Urinary bladder (tissue), 4 donors: ENCODE measurements around the gene FAM161A. TPM values are rescaled to one million over a fixed set of nuclear protein-coding genes. Genes with fewer than 3 reads are reported as not detected.

Source experiments
- DNase-seq: peaks from one replicate; pipeline ENCODE4 v3.0.0-alpha.2; 2015; ENCODE audit errors: extremely low spot score
- H3K27ac ChIP-seq: one replicate; pipeline ENCODE4 v1.5.1; 2013; ENCODE audit warnings: low read depth, mild to moderate bottlenecking, moderate library complexity
- H3K36me3 ChIP-seq: one replicate; pipeline ENCODE4 v1.6.1; 2013; ENCODE audit warnings: mild to moderate bottlenecking, moderate library complexity; ENCODE audit not compliant: insufficient read depth
- H3K4me1 ChIP-seq: one replicate; pipeline ENCODE4 v1.6.1; 2013; ENCODE audit warnings: mild to moderate bottlenecking, moderate library complexity; ENCODE audit not compliant: insufficient read depth
- H3K4me3 ChIP-seq: one replicate; pipeline ENCODE4 v1.5.1; 2013; ENCODE audit warnings: low read depth, low read length
- WGBS: extraction: QIAGEN DNeasy Blood & Tissue Kit; methylation state at CpG from one replicate; pipeline ENCODE4 v1.1.7; 2013; 5-methylcytosine and 5-hydroxymethylcytosine counted together
- polyA plus RNA-seq: library from polyadenylated mRNA; stranded (reverse); fragments of 200-250 nt; gene quantifications from one replicate; pipeline ENCODE4 v1.2.3, GENCODE V29; 2013
- small RNA-seq: library from RNA; depleted of rRNA; stranded (forward); fragments of <200 nt; gene quantifications from one replicate; pipeline ENCODE3, GENCODE V24; 2014
- total RNA-seq: library from RNA; depleted of rRNA; stranded (reverse); fragments of >200 nt; gene quantifications from one replicate; pipeline ENCODE4 v1.2.3, GENCODE V29; 2014
- donor health status: healthy with polysubstance abuse.
- donor health status: healthy.

Gene FAM161A
- total and polyA plus RNA-seq, 2 donors = 2.4 to 15.3 TPM

DNA sequence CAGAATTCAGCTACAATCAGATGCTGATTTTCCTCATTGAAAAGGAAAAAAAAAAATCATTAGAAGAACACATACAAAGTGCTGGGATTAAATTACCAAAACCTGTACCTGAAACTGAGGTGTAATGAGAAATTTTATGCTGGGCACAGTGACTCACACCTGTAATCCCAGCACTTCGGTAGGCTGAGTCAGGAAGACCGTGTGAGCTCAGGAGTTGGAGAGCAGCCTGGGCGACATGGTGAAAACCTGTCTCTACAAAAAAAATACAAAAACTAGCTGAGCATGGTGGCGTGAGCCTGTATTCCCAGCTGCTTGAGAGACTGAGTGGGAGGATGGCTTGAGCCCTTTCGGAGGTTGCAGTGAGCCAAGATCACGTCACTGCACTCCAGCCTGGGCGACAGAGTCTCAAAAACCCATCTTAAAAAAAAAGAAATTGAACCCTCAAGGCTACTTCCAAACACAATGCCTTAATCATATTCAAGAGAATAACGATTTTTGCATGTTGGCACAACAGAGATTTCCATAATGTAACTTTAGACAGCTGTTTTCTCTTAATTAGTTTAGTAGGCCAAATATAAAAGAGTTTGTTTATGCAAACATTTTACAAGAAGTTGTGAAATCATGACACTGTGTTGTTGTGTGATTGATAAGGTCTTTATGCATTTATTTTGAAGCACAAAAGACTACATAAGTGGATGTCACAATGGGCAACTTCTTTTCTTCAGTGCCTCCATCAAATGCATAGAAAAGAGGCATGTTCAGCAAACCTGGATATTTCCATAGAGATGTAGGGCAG, 63.9 kb downstream of the FAM161A start:
- 68% methylated on average over 8 of the region's 8 CpGs for WGBS
- H3K4me3 ChIP-seq = no peak overlapping the region
- H3K4me1 ChIP-seq = no peaks in the 10 kb centered on the region
- no peak overlapping the region for H3K27ac ChIP-seq
- H3K36me3 ChIP-seq = no peaks in the 10 kb centered on the region
- DNase-seq = no peak

DNA sequence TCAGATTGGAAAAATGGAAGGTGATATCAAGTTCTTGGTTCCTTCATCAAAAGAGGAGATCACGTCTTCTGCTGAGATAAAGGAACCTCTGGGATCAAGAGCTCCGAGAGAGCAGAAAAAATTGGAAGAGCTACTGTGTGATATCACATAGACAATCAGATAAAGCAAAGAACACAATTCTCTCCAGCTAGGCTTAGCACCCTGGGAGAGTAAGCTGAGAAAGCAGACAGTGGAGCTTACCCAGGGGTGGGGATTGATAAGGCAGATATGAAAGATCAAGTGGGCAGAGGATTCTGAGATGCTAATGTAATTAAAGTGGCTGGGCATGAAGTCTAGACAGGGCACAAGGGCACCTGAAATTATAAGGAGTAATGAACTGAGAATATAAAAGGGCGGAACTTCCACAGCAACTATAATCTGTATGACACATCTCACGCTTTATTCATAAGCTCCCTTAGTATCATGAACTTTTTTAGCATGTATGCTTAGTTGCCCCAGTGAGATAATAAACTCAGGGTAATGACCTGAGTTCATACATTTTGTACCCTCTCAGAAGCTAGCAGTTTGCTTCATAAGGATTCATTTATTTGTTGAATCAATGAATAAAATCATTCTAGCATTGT, 65.8 kb downstream of the FAM161A start:
- no peak overlapping the region for H3K4me3 ChIP-seq
- H3K36me3 ChIP-seq = no peaks in the 10 kb centered on the region
- no peak for DNase-seq
- H3K27ac ChIP-seq = no peak overlapping the region
- H3K4me1 ChIP-seq = no peaks in the 10 kb centered on the region
- 68% methylated on average over 4 of the region's 4 CpGs for WGBS

DNA sequence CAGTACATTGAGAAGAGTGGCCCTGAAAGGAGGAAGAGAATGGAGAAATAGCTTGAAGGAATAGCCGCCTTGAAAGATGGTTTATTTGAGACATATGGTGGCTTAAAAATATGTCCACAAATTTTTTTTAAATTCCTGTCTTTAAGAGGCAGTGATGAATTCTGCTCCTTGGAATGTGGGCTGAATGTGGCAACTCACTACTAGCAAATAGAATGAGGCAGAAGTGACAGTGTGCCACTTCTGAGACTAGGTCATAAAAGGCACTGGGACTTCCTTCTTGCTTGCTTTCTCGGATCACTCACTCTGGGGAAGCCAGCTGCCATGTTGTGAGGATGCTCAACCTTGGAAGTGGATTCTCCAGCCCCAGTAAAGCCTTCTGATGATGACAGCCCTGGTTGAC, 67.0 kb downstream of the FAM161A start:
- no peak overlapping the region for H3K4me3 ChIP-seq
- DNase-seq = no peak
- no peak overlapping the region for H3K27ac ChIP-seq
- H3K36me3 ChIP-seq = no peaks in the 10 kb centered on the region
- no peaks in the 10 kb centered on the region for H3K4me1 ChIP-seq
- 83% methylated on average over 2 of the region's 2 CpGs for WGBS

DNA sequence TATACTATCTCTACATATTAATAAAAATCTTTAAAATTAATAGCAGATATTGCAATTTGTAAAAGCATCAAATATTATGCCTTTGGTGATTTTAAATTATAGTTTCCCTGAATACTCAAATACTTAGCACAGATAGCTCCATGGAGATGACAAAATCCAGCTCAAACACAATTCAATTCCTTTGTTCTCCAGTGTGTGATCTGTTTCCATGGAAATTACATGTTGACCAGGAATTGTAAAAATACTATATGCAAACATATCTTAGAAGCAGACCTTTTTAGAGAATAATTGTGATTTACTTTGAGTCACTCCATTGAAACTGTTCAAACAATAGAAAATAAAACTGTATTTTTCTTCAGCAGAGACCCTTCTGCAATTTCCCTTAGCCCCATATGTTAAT, 68.3 kb downstream of the FAM161A start:
- Histone ChIP-seq H3K36me3 (no peaks in the 10 kb centered on the region), H3K4me3 (no peak overlapping the region), H3K4me1 (no peaks in the 10 kb centered on the region), H3K27ac (no peak overlapping the region)
- no peak for DNase-seq

DNA sequence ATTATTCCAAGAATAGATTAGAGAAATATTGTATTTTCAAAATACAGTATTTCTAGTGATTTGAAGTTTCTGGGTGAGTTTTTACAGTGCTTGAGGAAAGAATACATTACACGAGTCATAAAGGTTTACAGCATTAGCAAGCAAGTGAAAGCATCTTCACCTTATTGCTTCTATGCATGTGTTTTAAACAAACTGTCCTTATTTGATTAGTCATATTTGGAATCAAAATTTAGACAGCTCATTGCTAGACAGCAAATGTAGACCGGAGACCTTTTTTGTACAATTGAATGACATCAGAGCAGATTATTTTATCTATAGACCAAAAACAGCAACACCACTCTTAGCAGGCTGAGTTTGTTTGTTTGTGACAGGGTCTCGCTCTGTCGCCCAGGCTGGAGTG, 69.2 kb downstream of the FAM161A start:
- H3K4me3 ChIP-seq = no peak overlapping the region
- no peaks in the 10 kb centered on the region for H3K36me3 ChIP-seq
- H3K4me1 ChIP-seq = no peaks in the 10 kb centered on the region
- WGBS = 76% methylated on average over 4 of the region's 4 CpGs
- DNase-seq = no peak
- H3K27ac ChIP-seq = no peak overlapping the region

DNA sequence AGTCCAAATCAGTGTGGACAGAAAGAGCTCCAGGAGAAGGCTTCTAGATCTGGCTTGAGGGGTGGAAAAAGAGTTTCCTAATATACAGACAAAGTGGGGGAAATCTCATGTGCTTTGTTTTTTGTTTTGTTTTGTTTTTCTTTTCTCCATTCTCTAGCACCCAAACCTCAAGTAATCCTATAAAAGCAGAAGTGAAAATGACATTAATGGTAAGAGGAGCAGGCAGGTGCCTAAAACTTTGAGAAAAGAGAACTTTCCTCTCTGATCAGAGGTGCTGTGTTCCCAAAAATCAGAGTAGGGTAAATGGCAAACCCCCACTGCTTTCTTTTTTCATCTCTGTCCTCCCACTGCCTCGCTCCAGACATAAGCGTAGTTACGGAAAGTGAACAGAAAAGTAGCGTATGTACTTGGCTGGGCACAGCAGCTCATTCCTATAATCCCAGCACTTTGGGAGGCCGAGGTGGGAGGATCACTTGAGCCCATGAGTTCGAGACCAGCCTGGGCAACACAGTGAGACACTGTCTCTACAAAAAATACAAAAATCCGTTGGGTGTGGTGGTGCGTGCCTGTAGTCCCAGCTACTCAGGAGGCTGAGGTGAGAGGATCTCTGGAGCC, 77.8 kb downstream of the FAM161A start:
- no peak for DNase-seq
- H3K4me3 ChIP-seq = no peak overlapping the region
- H3K36me3 ChIP-seq = no peaks in the 10 kb centered on the region
- H3K27ac ChIP-seq = no peak overlapping the region
- 83% methylated on average over 8 of the region's 8 CpGs for WGBS
- H3K4me1 ChIP-seq = no peaks in the 10 kb centered on the region

Small RNAs within 50 kb of the gene (small RNA-seq; reads per million reads assigned to genes)
- not detected for gene RPS24P7

Other genes starting within 250 kb of the FAM161A start
- gene CCT4, start 34.6 kb upstream of the FAM161A start, total RNA-seq = 122 TPM
- gene CCT4, start 34.6 kb upstream of the FAM161A start, polyA plus RNA-seq = 92.5 TPM
- gene COMMD1, start 51.6 kb upstream of the FAM161A start, total RNA-seq = 49.1 TPM
- 43.2 TPM for gene COMMD1, start 51.6 kb upstream of the FAM161A start, polyA plus RNA-seq